BJ (cell line): ENCODE results near the gene CPT1C. TPM values are rescaled to one million over a fixed set of nuclear protein-coding genes. Genes with fewer than 3 reads are reported as not detected.
A peak's percentile ranks its signal among the peaks of the same experiment; 100 is the strongest.

Experiments
- CTCF ChIA-PET: fragments of 350-600 bp; formaldehyde crosslinking; extraction: SDS; loops from one replicate; lab custom pipeline; 2021; ENCODE audit warnings: antibody characterized with exemption, inconsistent platforms; lab: Yijun Ruan, JAX
- POLR2A ChIA-PET: fragments of 300-600 bp; sonication (Branson Sonifier 250); formaldehyde crosslinking; extraction: SDS; loops from one replicate; lab custom pipeline; 2021; ENCODE audit warnings: antibody characterized with exemption; lab: Charles Lee
- DNase-seq: peaks from one replicate; pipeline ENCODE4 v3.0.0-alpha.2; 2011; ENCODE audit warnings: low read depth
- H3K27me3 ChIP-seq: 2 replicates; pipeline ENCODE4 v1.6.0; 2011; ENCODE audit warnings: low read length; ENCODE audit not compliant: control insufficient read depth, insufficient read depth
- H3K36me3 ChIP-seq: 2 replicates; pipeline ENCODE4 v1.5.1; 2011; ENCODE audit warnings: low read length; ENCODE audit not compliant: control insufficient read depth, insufficient read depth
- H3K4me3 ChIP-seq: 2 replicates; pipeline ENCODE4 v1.5.1; 2011; ENCODE audit warnings: low read depth, mild to moderate bottlenecking, control low read depth, low read length
- polyA plus RNA-seq: library from polyadenylated mRNA; depleted of rRNA; stranded (reverse); fragments of >200 nt; gene quantifications from 2 replicates; pipeline ENCODE4 v1.2.3, GENCODE V29; 2011
- TF ChIP-seq, protein P1 (sequence below): IDR thresholded peaks from 2 replicates; pipeline ENCODE4 v1.5.1; 2011; ENCODE audit warnings: low read depth, mild to moderate bottlenecking, control low read depth, inconsistent platforms, low read length, moderate library complexity; ENCODE audit not compliant: insufficient read depth

Gene CPT1C
- polyA plus RNA-seq, 1 experiment = 45.9 TPM

- POLR2A ChIA-PET = no interaction called here
- H3K27me3 ChIP-seq = no peaks in the 10 kb centered on the region
- H3K4me3 ChIP-seq = no peak overlapping the region
- CTCF ChIA-PET = interaction anchor here (0.7 to 1.4 kb wide), 2 partner anchors 117 to 1111 kb away, joined by 3 to 6 read pairs; no protein-coding TSS in a partner anchor
- TF ChIP-seq, protein P1, sequence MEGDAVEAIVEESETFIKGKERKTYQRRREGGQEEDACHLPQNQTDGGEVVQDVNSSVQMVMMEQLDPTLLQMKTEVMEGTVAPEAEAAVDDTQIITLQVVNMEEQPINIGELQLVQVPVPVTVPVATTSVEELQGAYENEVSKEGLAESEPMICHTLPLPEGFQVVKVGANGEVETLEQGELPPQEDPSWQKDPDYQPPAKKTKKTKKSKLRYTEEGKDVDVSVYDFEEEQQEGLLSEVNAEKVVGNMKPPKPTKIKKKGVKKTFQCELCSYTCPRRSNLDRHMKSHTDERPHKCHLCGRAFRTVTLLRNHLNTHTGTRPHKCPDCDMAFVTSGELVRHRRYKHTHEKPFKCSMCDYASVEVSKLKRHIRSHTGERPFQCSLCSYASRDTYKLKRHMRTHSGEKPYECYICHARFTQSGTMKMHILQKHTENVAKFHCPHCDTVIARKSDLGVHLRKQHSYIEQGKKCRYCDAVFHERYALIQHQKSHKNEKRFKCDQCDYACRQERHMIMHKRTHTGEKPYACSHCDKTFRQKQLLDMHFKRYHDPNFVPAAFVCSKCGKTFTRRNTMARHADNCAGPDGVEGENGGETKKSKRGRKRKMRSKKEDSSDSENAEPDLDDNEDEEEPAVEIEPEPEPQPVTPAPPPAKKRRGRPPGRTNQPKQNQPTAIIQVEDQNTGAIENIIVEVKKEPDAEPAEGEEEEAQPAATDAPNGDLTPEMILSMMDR = no peak
- DNase-seq = no peak
- H3K36me3 ChIP-seq = peaks cover 29% of the 10 kb centered on the region
Measured at GRCh38 chr19:49687150-49687549, 3.8 kb upstream of the CPT1C start.

DNA sequence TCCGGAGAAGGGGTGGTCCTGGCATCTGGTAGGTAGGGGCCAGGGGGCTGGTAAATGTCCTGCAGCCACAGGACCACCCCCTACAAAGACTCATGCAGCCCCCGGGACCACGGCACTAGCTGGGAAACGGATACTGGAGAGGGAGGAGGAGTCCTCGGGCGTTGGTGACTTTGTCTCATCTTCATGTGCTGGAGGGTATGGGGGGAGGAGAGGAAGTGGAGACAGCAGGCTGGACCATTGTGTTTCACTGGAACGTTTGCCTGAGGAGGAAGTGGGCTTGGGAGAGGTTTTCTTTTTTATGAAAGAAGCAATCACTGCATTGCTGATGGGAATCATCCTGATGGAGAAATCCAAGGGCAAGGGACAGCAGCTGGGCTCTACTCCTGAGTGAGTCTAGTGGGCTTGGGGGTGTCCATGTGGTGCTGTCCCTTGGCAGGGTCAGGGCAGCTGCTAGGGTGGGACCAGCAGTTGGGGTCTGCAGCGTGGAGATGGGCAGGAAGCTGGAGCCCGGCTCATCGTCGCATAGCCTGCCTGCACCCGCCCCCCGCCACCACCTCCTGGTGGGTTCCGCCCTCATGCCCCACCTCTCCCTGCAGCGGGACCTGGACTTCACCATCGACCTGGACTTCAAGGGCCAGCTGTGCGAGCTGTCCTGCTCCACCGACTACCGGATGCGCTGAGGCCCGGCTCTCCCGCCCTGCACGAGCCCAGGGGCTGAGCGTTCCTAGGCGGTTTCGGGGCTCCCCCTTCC, 3.2 kb upstream of the CPT1C start:
- TF ChIP-seq, protein P1 = no peak
- Histone ChIP-seq H3K27me3 (no peaks in the 10 kb centered on the region), H3K4me3 (no peak overlapping the region), H3K36me3 (peaks cover 26% of the 10 kb centered on the region)
- ChIA-PET CTCF (interaction anchor here (1.4 to 3.9 kb wide), 2 partner anchors 8 to 118 kb away, joined by 6 to 41 read pairs; no protein-coding TSS in a partner anchor), POLR2A (no interaction called here)
- DNase-seq = no peak

GRCh38 chr19:49688531-49689132, 2.3 kb upstream of the CPT1C start:
- ChIA-PET CTCF (interaction anchor here (0.8 to 3.9 kb wide), 2 partner anchors 9 to 73 kb away, joined by 3 to 41 read pairs; no protein-coding TSS in a partner anchor), POLR2A (no interaction called here)
- TF ChIP-seq, protein P1 = no peak
- no peak overlapping the region for H3K4me3 ChIP-seq
- DNase-seq = no peak
- peaks cover 26% of the 10 kb centered on the region for H3K36me3 ChIP-seq
- H3K27me3 ChIP-seq = no peaks in the 10 kb centered on the region

GRCh38 chr19:49689133-49690078, 1.5 kb upstream of the CPT1C start, which contains the start of gene ADM5:
ADM5 (plus strand) TSS chr19:49689594; CDS start chr19:49689838, 244 bp downstream.
- DNase-seq = no peak
- ChIA-PET CTCF (interaction anchor here (0.8 to 3.9 kb wide), 9 partner anchors 10 to 124 kb away, joined by 3 to 41 read pairs (median 3); partner anchors contain the start of genes FUZ and TSKS), POLR2A (no interaction called here)
- peak within 1 kb of the TSS; percentile 56 for H3K4me3 ChIP-seq
- H3K36me3 ChIP-seq = peaks cover 20% of the 10 kb centered on the region
- TF ChIP-seq, protein P1 = peak; percentile 69
- no peaks in the 10 kb centered on the region for H3K27me3 ChIP-seq
